Smooth muscle cell (in vitro differentiated cells): Measurements from ENCODE around the gene APLP1. TPM values are rescaled to one million over a fixed set of nuclear protein-coding genes. Genes with fewer than 3 reads are reported as not detected.
"Not testable (repeated sequence)": the region's sequence is repeated elsewhere in the genome, so short reads cannot be mapped to it uniquely, and the experiment has no call there.

Experiments used
- DNase-seq: peaks from one replicate; lab custom pipeline; 2025; ENCODE audit not compliant: unreplicated experiment; lab: John Stamatoyannopoulos, UW
- H2AFZ ChIP-seq: fragments of 200-600 bp; sonication (generic); 2 replicates; pipeline ENCODE4 v1.6.0; 2016; ENCODE audit warnings: antibody characterized with exemption, low read depth, mild to moderate bottlenecking
- H3F3A ChIP-seq: fragments of 200-600 bp; sonication (generic); 2 replicates; pipeline ENCODE4 v1.6.0; 2017; ENCODE audit warnings: antibody characterized with exemption, low read depth
- H3K27ac ChIP-seq: fragments of 200-600 bp; sonication (generic); 2 replicates; pipeline ENCODE4 v1.5.1; 2016; ENCODE audit warnings: low read depth, mild to moderate bottlenecking
- H3K27me3 ChIP-seq: fragments of 200-600 bp; sonication (generic); 2 replicates; pipeline ENCODE4 v1.6.1; 2016; ENCODE audit warnings: low read depth, mild to moderate bottlenecking
- H3K36me3 ChIP-seq: fragments of 200-600 bp; sonication (generic); 2 replicates; pipeline ENCODE4 v1.5.1; 2016; ENCODE audit warnings: low read depth
- H3K4me1 ChIP-seq: fragments of 200-600 bp; sonication (generic); 2 replicates; pipeline ENCODE4 v1.5.1; 2016; ENCODE audit warnings: low read depth
- H3K4me2 ChIP-seq: fragments of 200-600 bp; sonication (generic); 2 replicates; pipeline ENCODE4 v1.6.0; 2016; ENCODE audit warnings: mild to moderate bottlenecking
- H3K4me3 ChIP-seq: fragments of 200-600 bp; sonication (generic); 2 replicates; pipeline ENCODE4 v1.5.1; 2016; ENCODE audit warnings: mild to moderate bottlenecking
- H3K79me2 ChIP-seq: fragments of 200-600 bp; sonication (generic); 2 replicates; pipeline ENCODE4 v1.6.0; 2016; ENCODE audit warnings: low read depth, mild to moderate bottlenecking
- H3K9ac ChIP-seq: fragments of 200-600 bp; sonication (generic); 2 replicates; pipeline ENCODE4 v1.6.0; 2016; ENCODE audit warnings: low read depth
- H3K9me3 ChIP-seq: fragments of 200-600 bp; sonication (generic); replicated peaks from 2 replicates; pipeline ENCODE4 v1.5.1; 2016; ENCODE audit warnings: low read depth
- H4K20me1 ChIP-seq: fragments of 200-600 bp; sonication (generic); 2 replicates; pipeline ENCODE4 v1.6.0; 2016; ENCODE audit warnings: low read depth
- WGBS: methylation state at CpG from one replicate; pipeline ENCODE4 v1.1.7; 2016; ENCODE audit warnings: low lambda C conversion rate; 5-methylcytosine and 5-hydroxymethylcytosine counted together
- polyA plus RNA-seq: library from polyadenylated mRNA; unstranded; fragments of >200 nt; fragmentation: Nextera tagmentation; extraction: Ambion mirVana; gene quantifications from 2 replicates; pipeline ENCODE4 v1.2.1, GENCODE V29; 2016
- total RNA-seq: library from RNA; depleted of rRNA; stranded (reverse); fragments of >200 nt; gene quantifications from 2 replicates; pipeline ENCODE4 v1.2.3, GENCODE V29; 2014
- TF ChIP-seq, protein P1 (sequence below): fragments of 200-600 bp; sonication (generic); IDR thresholded peaks from 2 replicates; pipeline ENCODE4 v1.5.1; 2017; ENCODE audit warnings: borderline replicate concordance, mild to moderate bottlenecking, antibody characterized with exemption; ENCODE audit not compliant: insufficient read depth, poor library complexity, severe bottlenecking

Gene APLP1
- total and polyA plus RNA-seq, 2 experiments from 2014 or later: 81.8 to 114 TPM

DNA sequence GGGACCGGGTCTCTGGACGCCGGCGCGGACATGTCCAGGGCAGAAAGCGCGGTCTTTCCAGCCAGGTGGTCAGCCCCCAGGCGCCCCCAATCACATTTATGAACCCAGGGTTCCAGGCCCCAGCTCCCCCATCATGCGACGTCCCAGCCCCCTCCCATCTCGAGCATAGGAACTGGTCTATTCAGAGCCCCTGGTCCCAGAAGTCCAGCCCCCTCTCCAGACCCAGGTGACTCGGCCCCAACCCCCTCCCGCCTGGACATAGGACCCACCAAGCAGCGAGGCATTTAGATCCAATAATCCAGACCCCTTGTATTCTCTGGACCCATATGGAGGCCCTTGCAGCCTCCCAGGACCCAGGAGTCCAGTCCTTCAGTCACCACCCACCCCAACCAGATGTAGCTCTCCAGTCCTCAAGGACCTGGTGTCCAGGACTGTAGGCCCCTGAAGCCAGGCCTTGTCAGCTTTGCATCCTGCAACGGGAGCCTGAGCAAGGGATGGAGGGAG lies 501 bp downstream of the APLP1 start:
- H3K79me2 ChIP-seq: no peaks in the 10 kb centered on the region
- H3K4me1 ChIP-seq: peaks cover 13% of the 10 kb centered on the region
- H3K9ac ChIP-seq: no peak overlapping the region
- H3K27ac ChIP-seq: no peak overlapping the region
- no peaks in the 10 kb centered on the region for H3K9me3 ChIP-seq
- H3K27me3 ChIP-seq: no peaks in the 10 kb centered on the region
- TF ChIP-seq, protein P1, sequence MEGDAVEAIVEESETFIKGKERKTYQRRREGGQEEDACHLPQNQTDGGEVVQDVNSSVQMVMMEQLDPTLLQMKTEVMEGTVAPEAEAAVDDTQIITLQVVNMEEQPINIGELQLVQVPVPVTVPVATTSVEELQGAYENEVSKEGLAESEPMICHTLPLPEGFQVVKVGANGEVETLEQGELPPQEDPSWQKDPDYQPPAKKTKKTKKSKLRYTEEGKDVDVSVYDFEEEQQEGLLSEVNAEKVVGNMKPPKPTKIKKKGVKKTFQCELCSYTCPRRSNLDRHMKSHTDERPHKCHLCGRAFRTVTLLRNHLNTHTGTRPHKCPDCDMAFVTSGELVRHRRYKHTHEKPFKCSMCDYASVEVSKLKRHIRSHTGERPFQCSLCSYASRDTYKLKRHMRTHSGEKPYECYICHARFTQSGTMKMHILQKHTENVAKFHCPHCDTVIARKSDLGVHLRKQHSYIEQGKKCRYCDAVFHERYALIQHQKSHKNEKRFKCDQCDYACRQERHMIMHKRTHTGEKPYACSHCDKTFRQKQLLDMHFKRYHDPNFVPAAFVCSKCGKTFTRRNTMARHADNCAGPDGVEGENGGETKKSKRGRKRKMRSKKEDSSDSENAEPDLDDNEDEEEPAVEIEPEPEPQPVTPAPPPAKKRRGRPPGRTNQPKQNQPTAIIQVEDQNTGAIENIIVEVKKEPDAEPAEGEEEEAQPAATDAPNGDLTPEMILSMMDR: no peak
- no peaks in the 10 kb centered on the region for H4K20me1 ChIP-seq
- WGBS: 2% methylated on average over 14 of the region's 15 CpGs
- H3F3A ChIP-seq: no peaks in the 10 kb centered on the region
- H3K36me3 ChIP-seq: no peaks in the 10 kb centered on the region
- DNase-seq: no peak
- H2AFZ ChIP-seq: no peak overlapping the region
- H3K4me3 ChIP-seq: peak overlapping the region; percentile 64
- H3K4me2 ChIP-seq: peak overlapping the region; percentile 92

DNA sequence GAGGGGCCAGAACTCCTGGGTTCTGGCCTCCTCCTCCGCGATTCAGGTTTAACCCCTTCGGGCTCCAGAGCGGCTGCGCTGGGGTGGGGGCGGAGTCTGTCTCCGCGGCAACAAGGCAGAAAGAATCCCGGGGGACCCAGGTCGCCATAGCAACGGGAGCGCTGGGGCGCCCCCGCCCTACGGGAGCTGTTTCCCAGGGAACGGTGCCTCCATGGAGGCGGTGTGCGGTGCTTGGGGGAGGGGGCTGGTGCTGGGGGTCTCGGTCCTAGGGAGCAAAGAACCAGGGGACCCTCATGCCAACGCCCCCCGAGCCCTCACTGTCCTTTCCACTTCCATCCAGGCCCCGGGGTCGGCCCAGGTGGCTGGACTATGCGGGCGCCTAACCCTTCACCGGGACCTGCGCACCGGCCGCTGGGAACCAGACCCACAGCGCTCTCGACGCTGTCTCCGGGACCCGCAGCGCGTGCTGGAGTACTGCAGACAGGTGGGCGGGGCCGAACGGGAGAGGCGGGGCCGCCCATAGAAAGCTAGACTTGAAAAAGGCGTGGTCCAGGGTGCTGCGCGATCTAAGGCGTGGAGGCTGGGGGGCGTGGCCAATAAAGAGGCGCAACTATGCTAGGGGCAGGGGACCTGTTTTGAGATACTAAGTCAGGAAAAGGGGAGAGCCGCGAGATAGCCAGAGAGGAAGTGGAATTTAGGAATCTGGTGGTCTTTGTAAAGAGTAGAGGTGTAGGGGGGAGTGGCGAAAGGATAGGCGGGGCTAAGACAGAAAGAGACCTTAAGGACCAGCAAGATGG lies 1.2 kb downstream of the APLP1 start:
- WGBS: under 1% methylated on average over 44 of the region's 51 CpGs
- DNase-seq: no peak
- H2AFZ ChIP-seq: no peak overlapping the region

DNA sequence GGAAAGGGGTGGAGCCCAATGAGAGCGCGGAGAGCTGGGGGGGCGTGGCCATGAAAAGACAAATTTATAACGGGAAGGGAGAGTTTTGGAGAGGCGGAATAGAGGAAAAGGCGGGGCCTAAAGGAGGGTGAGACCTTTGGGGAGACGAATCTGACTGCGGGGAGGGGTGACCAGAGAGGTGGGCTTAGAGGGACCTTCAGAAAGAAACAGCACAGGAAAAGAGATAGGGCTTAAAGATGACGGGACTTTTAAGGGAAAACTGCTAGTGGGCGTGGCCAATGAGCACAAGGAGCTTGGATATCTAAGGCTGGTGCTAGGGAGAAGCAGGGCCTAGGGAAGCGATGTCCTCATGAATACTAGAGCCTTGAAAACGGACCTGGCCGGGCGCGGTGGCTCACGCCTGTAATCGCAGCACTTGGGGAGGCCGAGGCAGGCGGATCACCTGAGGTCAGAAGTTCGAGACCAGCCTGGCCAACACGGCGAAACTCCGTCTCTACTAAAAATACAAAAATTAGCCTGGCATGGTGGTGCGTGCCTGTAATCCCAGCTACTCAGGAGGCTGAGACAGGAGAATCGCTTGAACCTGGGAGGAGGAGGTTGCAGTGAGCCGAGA lies 1.9 kb downstream of the APLP1 start:
- not testable (repeated sequence) for H2AFZ ChIP-seq, H3K27ac ChIP-seq, DNase-seq, H3K9me3 ChIP-seq, H4K20me1 ChIP-seq, H3K36me3 ChIP-seq, H3F3A ChIP-seq, H3K9ac ChIP-seq, H3K27me3 ChIP-seq, H3K79me2 ChIP-seq
- H3K4me2 ChIP-seq: peak overlapping the region; percentile 92
- H3K4me3 ChIP-seq: peak overlapping the region; percentile 64
- whole genome bisulfite sequencing: 44% methylated on average over 26 of the region's 26 CpGs
- peaks cover 13% of the 10 kb centered on the region for H3K4me1 ChIP-seq

More for the DNA sequence above, 1.2 kb downstream of the APLP1 start:
- Histone ChIP-seq H3K9me3 (no peaks in the 10 kb centered on the region), H3K79me2 (no peaks in the 10 kb centered on the region), H3K4me3 (peak overlapping the region; percentile 64), H3K27ac (no peak overlapping the region), H3K36me3 (no peaks in the 10 kb centered on the region), H3F3A (no peaks in the 10 kb centered on the region), H3K27me3 (no peaks in the 10 kb centered on the region), H4K20me1 (no peaks in the 10 kb centered on the region), H3K9ac (no peak overlapping the region), H3K4me2 (peak overlapping the region; percentile 92), H3K4me1 (peaks cover 13% of the 10 kb centered on the region)
- TF ChIP-seq, protein P1: no peak

DNA sequence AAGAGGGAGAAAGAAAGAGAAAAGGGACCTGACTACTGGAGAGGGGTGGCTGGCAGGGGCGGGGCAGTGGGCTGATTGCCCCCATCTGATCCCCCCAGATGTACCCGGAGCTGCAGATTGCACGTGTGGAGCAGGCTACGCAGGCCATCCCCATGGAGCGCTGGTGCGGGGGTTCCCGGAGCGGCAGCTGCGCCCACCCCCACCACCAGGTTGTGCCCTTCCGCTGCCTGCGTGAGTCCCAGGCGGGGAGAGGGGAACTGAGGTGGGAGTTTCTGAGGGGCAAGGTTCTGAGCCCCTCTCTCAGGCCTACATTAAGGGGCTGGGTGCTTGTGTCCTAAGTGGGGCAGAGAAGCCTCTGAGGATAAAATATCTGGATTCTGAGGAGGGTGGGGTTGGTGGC lies 2.4 kb downstream of the APLP1 start:
- TF ChIP-seq, protein P1: no peak
- Histone ChIP-seq H3K79me2 (no peaks in the 10 kb centered on the region), H3K4me1 (peaks cover 13% of the 10 kb centered on the region), H3K9ac (no peak overlapping the region), H3K4me3 (no peak overlapping the region), H4K20me1 (no peaks in the 10 kb centered on the region), H3K27ac (no peak overlapping the region), H2AFZ (no peak overlapping the region), H3K9me3 (no peaks in the 10 kb centered on the region), H3F3A (no peaks in the 10 kb centered on the region), H3K36me3 (no peaks in the 10 kb centered on the region), H3K4me2 (no peak overlapping the region), H3K27me3 (no peaks in the 10 kb centered on the region)
- no peak for DNase-seq
- WGBS: 80% methylated on average over 12 of the region's 12 CpGs
